A549 (cell line): ENCODE measurements around the gene PFDN1.

Source experiments
- CEBPB ChIP-seq, 2 experiments: fragments of >200 bp in 1 of 2; sonication (Bioruptor Twin) in 1 of 2; formaldehyde crosslinking in 1 of 2; IDR thresholded peaks; 2 replicates each; pipeline ENCODE4 v1.6.1; 2012 to 2016
- CTCF ChIP-seq: fragments of >200 bp; sonication (Bioruptor Twin); formaldehyde crosslinking; IDR thresholded peaks from 3 replicates; pipeline ENCODE4 v1.5.1; 2016
- GATA3 ChIP-seq: IDR thresholded peaks from 2 replicates; pipeline ENCODE4 v1.6.1; 2012; ENCODE audit warnings: borderline replicate concordance
- HES2 ChIP-seq: fragments of >200 bp; sonication (Bioruptor Twin); formaldehyde crosslinking; IDR thresholded peaks from 2 replicates; pipeline ENCODE4 v1.6.1; 2016
- MAFK ChIP-seq: fragments of 450-650 bp; IDR thresholded peaks from 2 replicates; pipeline ENCODE4 v1.6.1; 2014; ENCODE audit not compliant: partially characterized antibody
- MAX ChIP-seq: IDR thresholded peaks from 2 replicates; pipeline ENCODE4 v1.6.1; 2012
- POLR2A ChIP-seq: IDR thresholded peaks from 2 replicates; pipeline ENCODE4 v1.6.1; 2012; ENCODE audit warnings: mild to moderate bottlenecking, low read length
- POLR2AphosphoS2 ChIP-seq: conservative IDR thresholded peaks from 2 replicates; pipeline ENCODE4 v1.6.1; 2012; ENCODE audit warnings: low read length, improper control_type of control experiment, inconsistent platforms
- REST ChIP-seq: fragments of 200-600 bp; sonication (generic); IDR thresholded peaks from 2 replicates; pipeline ENCODE4 v1.6.1; 2016; ENCODE audit warnings: antibody characterized with exemption, mild to moderate bottlenecking, moderate library complexity

GRCh38 chr5:140259500-140259899 is 43.4 kb downstream of the PFDN1 start:
- TF ChIP-seq HES2 = no peak
- TF ChIP-seq CTCF = no peak
- TF ChIP-seq POLR2A = no peak
- TF ChIP-seq POLR2AphosphoS2 = no peak
- TF ChIP-seq MAFK = no peak
- TF ChIP-seq CEBPB (IDR thresholded peaks at IDR 0.05) = no peak
- TF ChIP-seq REST = no peak
- TF ChIP-seq GATA3 = no peak
- TF ChIP-seq MAX = no peak
